ENCODE measurements around the gene TLR2.
"Not testable (repeated sequence)": the region's sequence is repeated elsewhere in the genome, so short reads cannot be mapped to it uniquely, and the experiment has no call there.

The TLR2 gene

GRCh38 chr4:153663667-153664066, 20.4 kb upstream of the TLR2 start:
- DNase-seq = no peak

GRCh38 chr4:153666505-153666904, 17.6 kb upstream of the TLR2 start:
- DNase-seq = not testable (repeated sequence)

GRCh38 chr4:153668647-153669046, 15.4 kb upstream of the TLR2 start:
- DNase-seq = no peak

- DNase-seq = no peak
Observed at GRCh38 chr4:153669838-153670237, 14.2 kb upstream of the TLR2 start.

GRCh38 chr4:153676486-153676885, 7.6 kb upstream of the TLR2 start:
- DNase-seq = no peak

GRCh38 chr4:153676984-153677383, 7.1 kb upstream of the TLR2 start:
- DNase-seq = no peak

GRCh38 chr4:153679486-153679885, 4.6 kb upstream of the TLR2 start:
- no peak for DNase-seq

- DNase-seq = no peak
Observed at GRCh38 chr4:153683763-153684181, 308 bp upstream of the TLR2 start.

- no peak for DNase-seq
Observed at GRCh38 chr4:153684971-153685371, 891 bp downstream of the TLR2 start.

- DNase-seq = no peak
Observed at GRCh38 chr4:153704522-153704921, 20.4 kb downstream of the TLR2 start.

GRCh38 chr4:153705743-153706468, 21.8 kb downstream of the TLR2 start:
- no peak for DNase-seq

- no peak for DNase-seq
Observed at GRCh38 chr4:153706519-153706918, 22.4 kb downstream of the TLR2 start.

- no peak for DNase-seq
Observed at GRCh38 chr4:153710681-153711080, 26.6 kb downstream of the TLR2 start.

GRCh38 chr4:153713866-153714646, 30.0 kb downstream of the TLR2 start:
- no peak for DNase-seq

GRCh38 chr4:153722036-153722435, 38.0 kb downstream of the TLR2 start:
- no peak for DNase-seq

GRCh38 chr4:153724606-153725005, 40.5 kb downstream of the TLR2 start:
- DNase-seq = no peak

- no peak for DNase-seq
Observed at GRCh38 chr4:153725136-153725830, 41.2 kb downstream of the TLR2 start.

GRCh38 chr4:153725831-153726154, 41.7 kb downstream of the TLR2 start:
- DNase-seq = no peak

- DNase-seq = no peak
Observed at GRCh38 chr4:153728151-153728550, 44.1 kb downstream of the TLR2 start.

GRCh38 chr4:153728660-153729059, 44.6 kb downstream of the TLR2 start:
- no peak for DNase-seq

- DNase-seq = no peak
Observed at GRCh38 chr4:153729895-153730294, 45.8 kb downstream of the TLR2 start.

GRCh38 chr4:153731239-153731638, 47.2 kb downstream of the TLR2 start:
- DNase-seq = no peak

GRCh38 chr4:153733751-153734448, 49.8 kb downstream of the TLR2 start:
- DNase-seq = no peak
